ENCODE measurements around the gene FBXO9. TPM values are rescaled to one million over a fixed set of nuclear protein-coding genes. Genes with fewer than 3 reads are reported as not detected.

The FBXO9 gene
- total and polyA plus RNA-seq, 7 experiments from 2014 or later = 52.3 to 133 (median 72.3) TPM

GRCh38 chr6:53148684-53149083, 83.5 kb downstream of the FBXO9 start, which contains the start of gene GCM1:
Gene GCM1, minus strand, starts transcription at chr6:53148841. Its CDS starts 3,209 bp downstream, at chr6:53145632.
- Histone ChIP-seq H3K4me1 (ENCODE audit: control insufficient read depth in 2 of 2, insufficient read depth in 2 of 2, low read length in 2 of 2) (no peaks in the 10 kb centered on the region), H3K9me3 (ENCODE audit: control insufficient read depth in 2 of 3, low read length in 3 of 3) (no peaks in the 10 kb centered on the region), H3K27ac (ENCODE audit: low read depth, low read length) (no peak within 1 kb of the TSS), H3K27me3 (ENCODE audit: control insufficient read depth in 2 of 2, insufficient read depth in 2 of 2, low read length in 2 of 2) (no peaks in the 10 kb centered on the region), H3K4me3 (ENCODE audit: low read length) (no peak within 1 kb of the TSS), H3K36me3 (ENCODE audit: control insufficient read depth in 2 of 3, insufficient read depth in 3 of 3, low read length in 3 of 3) (no peaks in the 10 kb centered on the region)
- Mint-ChIP-seq H3K9me3 (no peaks in the 10 kb centered on the region), H3K27me3 (peaks cover 0 to 17% (median 4%) of the 10 kb centered on the region in 5 donors), H3K36me3 (no peaks in the 10 kb centered on the region), H3K4me1 (no peaks in the 10 kb centered on the region), H3K27ac (no peak within 1 kb of the TSS), H3K4me3 (no peak within 1 kb of the TSS)
- CTCF ChIA-PET = no interaction called here
- DNase-seq (no peak), ATAC-seq (no peak)
- intact Hi-C loops (cut with micrococcal nuclease) = no loop called here
- POLR2A ChIA-PET = no interaction called here

Other genes starting within 250 kb of the FBXO9 start
- gene GSTA5, start 224.6 kb upstream of the FBXO9 start, total RNA-seq = not detected
- gene GSTA5, start 224.6 kb upstream of the FBXO9 start, polyA plus RNA-seq = not detected
- gene GSTA3, start 155.7 kb upstream of the FBXO9 start, total RNA-seq = not detected
- not detected for gene GSTA3, start 155.7 kb upstream of the FBXO9 start, polyA plus RNA-seq
- 1 to 10 TPM in 2 of 5 experiments, under 1 TPM in 2, not detected in 1; 0.34 to 3.3 (median 1.6) TPM for gene GSTA4, start 70.1 kb upstream of the FBXO9 start, total RNA-seq
- gene GSTA4, start 70.1 kb upstream of the FBXO9 start, polyA plus RNA-seq = under 1 TPM; 0.31 to 0.97 TPM
- 10 to 100 TPM in 2 of 5 experiments, 1 to 10 TPM in 3; 9.0 to 14.8 (median 9.5) TPM for gene CILK1, start 3.6 kb upstream of the FBXO9 start, total RNA-seq
- 1 to 10 TPM; 3.9 to 4.1 TPM for gene CILK1, start 3.6 kb upstream of the FBXO9 start, polyA plus RNA-seq
- gene GCM1, start 83.4 kb downstream of the FBXO9 start, total RNA-seq = under 1 TPM in 1 of 5 experiments, not detected in 4; 0.07 TPM
- gene GCM1, start 83.4 kb downstream of the FBXO9 start, polyA plus RNA-seq = not detected